Anterior cingulate cortex (tissue), 58 donors: ENCODE data around the gene KRTAP4-8.
"Not testable (repeated sequence)": the region's sequence is repeated elsewhere in the genome, so short reads cannot be mapped to it uniquely, and the experiment has no call there.

Experiments used
- DNase-seq, 58 donors: peaks; one replicate each; lab custom pipeline; 2025; lab: John Stamatoyannopoulos, UW

Gene KRTAP4-8

GRCh38 chr17:41111151-41111885 is 13.4 kb upstream of the KRTAP4-8 start:
- DNase-seq, result no peak

DNA sequence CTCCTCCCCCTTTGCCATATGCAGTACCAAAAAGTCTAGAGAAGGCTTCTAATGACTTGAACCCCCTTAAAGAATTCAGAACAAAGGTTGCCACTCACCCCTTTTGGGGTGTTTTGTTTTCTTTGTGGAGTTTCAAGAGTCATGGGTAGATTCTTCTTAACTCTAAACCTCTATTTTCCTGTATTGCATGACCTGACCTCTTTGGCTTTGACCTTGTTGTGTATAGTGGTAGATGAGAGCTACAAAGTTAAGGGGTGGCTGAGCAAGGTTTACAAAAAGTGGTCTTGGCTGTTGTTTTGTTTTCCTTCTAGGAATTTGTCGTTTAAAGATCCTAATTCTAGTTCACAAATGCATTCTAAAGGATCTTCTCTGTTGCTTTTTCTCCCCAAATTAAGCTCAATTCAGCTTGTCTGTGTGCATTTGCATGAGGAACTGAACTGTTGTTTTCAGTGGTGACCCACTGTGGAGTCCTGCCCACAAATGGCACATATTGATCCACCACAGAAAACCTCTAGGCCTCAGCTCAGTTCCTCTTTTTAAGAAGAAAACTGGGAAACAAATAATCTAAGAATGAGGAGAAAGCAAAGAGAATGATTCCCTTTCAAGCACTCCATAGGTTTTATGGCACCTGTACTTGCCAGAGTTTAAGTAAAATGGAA is 10.9 kb upstream of the KRTAP4-8 start:
- DNase-seq, result not testable (repeated sequence)

DNA sequence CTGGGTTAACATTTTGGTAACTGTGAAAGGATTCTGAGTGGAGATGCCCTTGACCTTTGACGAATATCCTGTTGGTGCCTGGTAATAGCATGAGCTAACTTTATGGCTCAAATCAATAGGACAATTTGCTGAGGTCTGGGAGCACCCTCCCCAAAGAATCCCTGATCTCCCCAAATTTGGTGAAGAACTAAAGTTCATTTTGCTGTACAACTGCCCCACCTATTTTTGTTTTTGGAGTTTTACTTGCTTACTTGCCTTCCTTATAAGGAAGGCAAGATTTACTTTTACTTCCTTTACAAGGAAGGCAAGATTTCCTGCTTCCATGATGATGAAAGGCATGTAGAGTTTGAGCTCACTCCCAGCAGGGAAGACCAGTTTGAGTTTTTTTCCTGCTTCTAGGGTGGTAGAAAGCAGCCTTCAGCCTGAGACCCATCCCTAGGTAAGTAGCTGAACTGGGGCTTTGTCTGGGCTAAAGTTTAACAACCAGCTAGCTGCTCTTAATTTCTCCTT is 10.1 kb upstream of the KRTAP4-8 start:
- DNase-seq, result no peak

GRCh38 chr17:41105347-41105746 is 7.4 kb upstream of the KRTAP4-8 start, which contains the start of gene KRTAP4-9:
Gene KRTAP4-9, plus strand, starts transcription at chr17:41105389. Its CDS starts 0 bp downstream, at chr17:41105389.
- not testable (repeated sequence) for DNase-seq

DNA sequence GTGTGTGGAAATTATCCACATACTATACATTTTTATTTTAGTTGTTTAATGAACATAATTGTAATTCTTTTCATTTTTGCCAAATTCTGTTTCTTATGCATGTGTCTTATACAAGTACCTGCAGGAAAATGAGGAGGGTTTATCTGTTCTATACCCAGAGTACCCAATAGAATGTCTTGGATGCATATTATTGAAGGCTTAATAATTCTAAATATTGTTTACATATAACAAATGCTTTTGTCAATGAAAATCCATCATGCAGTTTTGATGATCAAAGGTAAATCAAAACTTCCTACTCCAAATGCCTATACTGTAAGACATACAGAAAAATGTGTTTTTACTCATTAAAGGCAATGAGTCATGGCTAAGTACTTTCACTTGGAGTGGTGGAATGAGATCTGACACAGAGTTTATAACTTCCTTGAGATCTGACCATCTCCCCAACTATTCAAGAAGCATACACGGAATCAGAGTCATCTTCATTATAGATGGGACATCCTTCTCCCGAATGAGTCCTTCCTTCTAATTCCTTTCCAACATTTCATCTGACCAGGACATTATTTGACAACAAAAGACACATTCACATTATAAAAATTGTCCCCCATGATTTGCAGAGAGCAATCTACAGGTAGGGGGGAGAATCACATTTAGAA is 6.6 kb upstream of the KRTAP4-8 start:
- not testable (repeated sequence) for DNase-seq

DNA sequence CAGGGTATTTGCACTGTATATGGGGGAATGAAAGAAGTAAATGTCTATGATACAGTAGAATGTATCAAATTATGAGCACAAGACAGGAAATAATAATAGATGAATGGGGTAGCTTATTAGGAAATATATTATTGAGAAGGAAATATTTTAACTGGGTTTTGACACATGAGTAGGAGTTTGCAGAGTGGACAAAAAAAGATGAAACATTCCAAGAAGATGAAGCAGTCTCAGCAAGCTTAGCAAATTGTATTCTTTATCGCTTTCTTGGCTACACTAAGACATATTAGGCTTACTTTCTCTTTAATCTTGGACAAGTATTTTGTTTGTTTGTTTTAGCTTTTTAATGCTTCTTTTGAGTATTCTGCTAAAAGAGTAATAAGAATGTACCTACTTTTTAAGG is 6.0 kb upstream of the KRTAP4-8 start:
- no peak for DNase-seq

DNA sequence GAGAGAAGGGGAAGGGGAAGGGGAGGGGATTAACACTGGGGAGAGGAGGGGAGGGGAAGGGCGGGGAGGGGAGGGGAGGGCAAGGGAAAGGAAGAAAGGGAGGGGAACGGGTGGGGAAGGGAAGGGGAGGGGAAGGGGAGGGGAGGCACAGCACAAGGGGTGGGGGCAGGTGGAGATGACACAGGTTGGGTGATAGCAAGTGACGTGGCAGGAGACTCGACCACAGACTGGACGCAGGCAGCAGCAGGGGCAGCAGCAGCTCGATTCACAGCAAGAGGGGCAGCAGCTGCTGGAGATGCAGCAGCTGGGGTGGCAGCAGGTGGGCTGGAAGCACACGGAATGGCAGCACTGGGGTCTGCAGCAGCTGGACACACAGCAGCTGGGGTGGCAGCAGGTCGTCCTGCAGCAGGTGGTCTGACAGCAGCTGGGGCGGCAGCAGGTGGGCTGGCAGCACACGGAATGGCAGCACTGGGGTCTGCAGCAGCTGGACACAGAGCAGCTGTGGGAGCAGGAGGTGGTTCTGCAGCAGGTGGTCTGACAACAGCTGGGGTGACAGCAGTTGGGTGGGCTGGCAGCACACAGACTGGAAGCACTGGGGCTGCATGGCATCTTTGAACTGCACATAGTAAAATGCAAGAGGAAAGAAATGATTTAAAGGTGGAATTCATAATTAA is 3.8 kb upstream of the KRTAP4-8 start, which contains the start of gene KRTAP4-16:
KRTAP4-16 (minus strand) TSS at position 624 of the 674 bp plus-strand sequence; CDS start at position 624, 0 bp downstream.
- DNase-seq, result no peak

- not testable (repeated sequence) for DNase-seq
Observed at GRCh38 chr17:41099682-41100480, 1.9 kb upstream of the KRTAP4-8 start.

GRCh38 chr17:41098481-41098880 is 539 bp upstream of the KRTAP4-8 start:
- DNase-seq, result no peak

DNA sequence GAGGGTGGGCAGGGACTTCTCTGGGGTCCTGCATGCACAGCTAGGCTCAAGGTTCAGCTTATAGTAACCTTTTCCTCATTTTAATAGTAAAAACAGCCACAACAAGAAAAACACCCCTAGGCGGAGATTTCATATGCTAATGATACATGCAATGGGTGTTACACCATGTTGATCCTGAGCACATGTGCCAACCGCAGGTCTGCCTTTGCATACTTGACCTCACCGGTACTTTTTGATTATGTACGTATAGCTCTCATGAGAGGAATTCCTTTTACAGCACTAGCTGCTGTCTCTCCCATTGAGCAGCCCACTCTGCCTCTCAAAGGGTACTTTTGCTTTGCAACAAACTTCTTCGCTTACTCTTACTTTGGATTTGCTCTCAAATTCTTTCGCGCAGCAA is 1.9 kb downstream of the KRTAP4-8 start:
- no peak for DNase-seq

DNA sequence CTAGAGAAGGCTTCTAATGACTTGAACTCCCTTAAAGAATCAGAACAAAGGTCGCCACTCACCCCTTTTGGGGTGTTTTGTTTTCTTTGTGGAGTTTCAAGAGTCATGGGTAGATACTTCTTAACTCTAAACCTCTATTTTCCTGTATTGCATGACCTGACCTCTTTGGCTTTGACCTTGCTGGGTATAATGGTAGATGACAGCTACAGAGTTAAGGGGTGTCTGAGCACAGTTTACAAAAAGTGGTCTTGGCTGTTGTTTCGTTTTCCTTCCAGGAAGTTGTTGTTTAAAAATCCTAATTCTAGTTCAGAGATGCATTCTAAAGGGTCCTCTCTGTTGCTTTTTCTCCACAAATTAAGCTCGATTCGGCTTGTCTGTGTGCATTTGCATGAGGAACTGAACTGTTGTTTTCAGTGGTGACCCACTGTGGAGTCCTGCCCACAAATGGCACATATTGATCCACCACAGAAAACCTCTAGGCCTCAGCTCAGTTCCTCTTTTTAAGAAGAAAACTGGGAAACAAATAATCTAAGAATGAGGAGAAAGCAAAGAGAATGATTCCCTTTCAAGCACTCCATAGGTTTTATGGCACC is 9.1 kb downstream of the KRTAP4-8 start:
- DNase-seq, result not testable (repeated sequence)

- DNase-seq, result not testable (repeated sequence)
Observed at GRCh38 chr17:41084100-41084856, 13.7 kb downstream of the KRTAP4-8 start, which contains the start of gene KRTAP4-7. Gene KRTAP4-7, plus strand, starts transcription at chr17:41084150. Its CDS starts 57 bp downstream, at chr17:41084207.

DNA sequence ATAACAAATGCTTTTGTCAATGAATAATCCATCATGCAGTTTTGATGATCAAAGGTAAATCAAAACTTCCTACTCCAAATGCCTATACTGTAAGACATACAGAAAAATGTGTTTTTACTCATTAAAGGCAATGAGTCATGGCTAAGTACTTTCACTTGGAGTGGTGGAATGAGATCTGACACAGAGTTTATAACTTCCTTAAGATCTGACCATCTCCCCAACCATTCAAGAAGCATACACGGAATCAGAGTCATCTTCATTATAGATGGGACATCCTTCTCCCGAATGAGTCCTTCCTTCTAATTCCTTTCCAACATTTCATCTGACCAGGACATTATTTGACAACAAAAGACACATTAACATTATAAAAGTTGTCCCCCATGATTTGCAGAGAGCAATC is 14.5 kb downstream of the KRTAP4-8 start:
- DNase-seq, result not testable (repeated sequence)

- DNase-seq, result no peak
Observed at GRCh38 chr17:41082626-41083025, 15.3 kb downstream of the KRTAP4-8 start.

- DNase-seq, result no peak
Observed at GRCh38 chr17:41076788-41077187, 21.2 kb downstream of the KRTAP4-8 start.

DNA sequence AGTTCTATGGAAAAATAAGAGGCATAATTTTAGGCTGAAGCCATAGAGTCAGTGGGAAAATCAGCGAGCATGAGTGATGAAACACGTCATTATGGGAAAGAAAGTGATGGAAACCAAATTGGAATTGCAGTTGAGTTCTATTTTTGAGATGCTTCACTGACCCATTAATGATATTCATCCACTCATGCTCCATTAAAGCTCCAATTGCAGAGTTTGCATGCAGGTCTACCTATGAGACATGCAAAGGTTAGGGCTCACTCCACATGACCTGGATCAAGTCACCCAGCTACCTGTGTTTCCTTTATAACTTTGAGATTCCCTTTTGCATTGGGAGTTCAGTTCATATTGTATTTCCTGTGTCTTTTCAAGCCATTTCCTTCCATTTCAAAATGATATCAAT is 24.3 kb downstream of the KRTAP4-8 start:
- DNase-seq, result no peak

DNA sequence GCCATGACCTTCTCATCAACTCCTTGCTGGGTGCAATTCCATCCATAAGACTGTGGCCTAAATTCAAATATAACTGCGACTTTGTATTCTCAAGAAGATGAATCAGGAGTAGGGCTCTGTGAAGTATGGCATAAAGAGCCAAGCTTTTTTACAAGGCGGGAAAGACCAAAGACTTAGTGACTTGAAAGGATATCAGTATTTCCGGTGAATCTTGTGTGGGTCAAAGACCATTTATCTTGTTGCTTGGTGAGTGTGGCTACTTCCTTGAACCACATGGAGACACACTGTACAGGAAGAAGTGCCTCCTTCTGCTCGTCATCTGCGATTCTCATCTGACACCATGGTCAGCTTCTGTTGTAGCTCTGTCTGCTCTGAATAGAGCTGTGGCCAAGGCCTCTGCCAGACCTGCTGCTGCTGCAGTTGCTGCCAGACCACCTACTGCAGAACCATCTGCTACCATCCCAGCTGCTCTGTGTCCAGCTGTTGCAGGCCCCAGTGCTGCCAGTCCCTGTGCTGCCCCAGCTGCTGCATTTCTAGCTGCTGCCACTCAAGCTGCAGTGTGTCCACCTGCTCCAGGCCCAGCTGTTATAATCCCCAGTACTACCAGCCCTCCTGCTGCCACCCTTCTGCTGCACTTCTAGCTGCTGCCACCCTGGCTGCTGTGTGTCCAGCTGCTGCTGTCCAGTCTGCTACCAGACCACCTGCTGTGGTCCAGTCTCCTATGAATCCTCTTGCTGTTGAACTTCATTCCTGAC is 26.2 kb downstream of the KRTAP4-8 start:
- DNase-seq, result no peak

GRCh38 chr17:41069031-41069430 is 28.9 kb downstream of the KRTAP4-8 start:
- no peak for DNase-seq
